H1 (cell line): ENCODE data around the gene ISG15. TPM values are rescaled to one million over a fixed set of nuclear protein-coding genes. Genes with fewer than 3 reads are reported as not detected.

Experiments used
- CTCF ChIA-PET: fragments of 300-600 bp; sonication (Branson Sonifier 250); formaldehyde crosslinking; loops from one replicate; lab custom pipeline; 2021; ENCODE audit not compliant: partially characterized antibody; lab: Charles Lee
- POLR2A ChIA-PET: fragments of 300-600 bp; sonication (Branson Sonifier 250); formaldehyde crosslinking; loops from one replicate; lab custom pipeline; 2021; ENCODE audit warnings: inconsistent platforms; ENCODE audit not compliant: partially characterized antibody; lab: Charles Lee
- DNase-seq, 2 experiments: peaks; one replicate each; pipeline versions ENCODE4 v3.0.0 to v3.0.0-alpha.2; 2010 to 2022; ENCODE audit warnings: low spot score in 2 of 2, low read depth in 1 of 2, mixed read lengths in 1 of 2
- FAIRE-seq: peaks from 2 replicates; lab custom pipeline; 2011; peaks lifted over from hg19 to GRCh38; lab: Jason Lieb, UNC
- H2AFZ ChIP-seq: 2 replicates; pipeline ENCODE4 v1.8.1; 2012; ENCODE audit warnings: low read length, inconsistent platforms
- H2AK5ac ChIP-seq: 2 replicates; pipeline ENCODE4 v1.6.1; 2013; ENCODE audit warnings: low read depth, low read length
- H2BK120ac ChIP-seq: replicated peaks from 2 replicates; pipeline ENCODE3; 2013; ENCODE audit warnings: low read depth, low read length, inconsistent platforms
- H2BK12ac ChIP-seq: 2 replicates; pipeline ENCODE4 v1.6.1; 2013; ENCODE audit warnings: low read depth, low read length
- H2BK15ac ChIP-seq: 2 replicates; pipeline ENCODE4 v1.6.1; 2013; ENCODE audit warnings: low read length
- H2BK20ac ChIP-seq: 2 replicates; pipeline ENCODE4 v1.6.1; 2013; ENCODE audit warnings: low read length
- H2BK5ac ChIP-seq: 2 replicates; pipeline ENCODE4 v1.6.1; 2013; ENCODE audit warnings: low read depth, low read length
- H3K14ac ChIP-seq: 2 replicates; pipeline ENCODE4 v1.6.1; 2013; ENCODE audit warnings: inconsistent platforms; ENCODE audit not compliant: insufficient read length
- H3K18ac ChIP-seq: 2 replicates; pipeline ENCODE4 v1.6.1; 2013; ENCODE audit warnings: low read length; ENCODE audit errors: extremely low read depth
- H3K23ac ChIP-seq: 2 replicates; pipeline ENCODE4 v1.6.1; 2013; ENCODE audit warnings: inconsistent platforms; ENCODE audit not compliant: insufficient read length
- H3K23me2 ChIP-seq: 2 replicates; pipeline ENCODE4 v1.6.1; 2013; ENCODE audit warnings: low read depth, low read length
- H3K27ac ChIP-seq: 2 replicates; pipeline ENCODE4 v1.6.1; 2011; ENCODE audit warnings: low read depth, low read length, inconsistent platforms
- H3K27me3 ChIP-seq, 4 experiments: replicated peaks in 1 of 4; 1 replicate in 1 of 4; 2 replicates in 3 of 4; pipeline versions ENCODE4 v1.6.1 to v1.8.1; 2011 to 2013; ENCODE audit warnings: low read length in 3 of 4, mild to moderate bottlenecking in 3 of 4, inconsistent platforms in 2 of 4, mixed read lengths in 2 of 4, moderate library complexity in 1 of 4; ENCODE audit not compliant: control insufficient read depth in 3 of 4, insufficient read depth in 3 of 4; ENCODE audit errors: extremely low read depth in 1 of 4
- H3K36me3 ChIP-seq, 4 experiments: 2 replicates each; pipeline versions ENCODE4 v1.6.1 to v1.8.1; 2011 to 2013; ENCODE audit warnings: mild to moderate bottlenecking in 4 of 4, low read length in 3 of 4, moderate library complexity in 2 of 4, control low read depth in 1 of 4, inconsistent platforms in 1 of 4; ENCODE audit not compliant: insufficient read depth in 4 of 4, control insufficient read depth in 2 of 4
- H3K4ac ChIP-seq: replicated peaks from 2 replicates; pipeline ENCODE3; 2013; ENCODE audit warnings: low read length, low read depth, mixed read lengths, inconsistent platforms; ENCODE audit not compliant: insufficient read length
- H3K4me1 ChIP-seq, 4 experiments: replicated peaks in 1 of 4; 1 replicate in 1 of 4; 2 replicates in 3 of 4; pipeline versions ENCODE4 v1.6.1 to v1.8.1; 2011 to 2013; ENCODE audit warnings: low read length in 3 of 4, inconsistent platforms in 2 of 4, mixed read lengths in 1 of 4; ENCODE audit not compliant: insufficient read depth in 4 of 4, control insufficient read depth in 3 of 4
- H3K4me2 ChIP-seq, 2 experiments: 2 replicates each; pipeline versions ENCODE4 v1.6.1 to v1.8.1; 2011 to 2013; ENCODE audit warnings: low read depth in 2 of 2, low read length in 2 of 2, control low read depth in 1 of 2, inconsistent platforms in 1 of 2, mild to moderate bottlenecking in 1 of 2; ENCODE audit not compliant: insufficient read depth in 1 of 2
- H3K4me3 ChIP-seq, 4 experiments: fragments of 200-600, 300-600 bp in 1 of 4; sonication (generic), shearing (Covaris generic), sonication (Bioruptor Twin) in 1 of 4; 2 replicates each; pipeline versions ENCODE4 v1.5.1 to v1.8.1; 2011 to 2016; ENCODE audit warnings: low read length in 4 of 4, low read depth in 3 of 4, control low read depth in 2 of 4, inconsistent platforms in 2 of 4, mild to moderate bottlenecking in 2 of 4, mixed read lengths in 1 of 4, moderate library complexity in 1 of 4; ENCODE audit not compliant: insufficient read depth in 2 of 4; ENCODE audit errors: extremely low read depth in 1 of 4
- H3K56ac ChIP-seq: replicated peaks from 2 replicates; pipeline ENCODE3; 2013; ENCODE audit warnings: low read depth, mild to moderate bottlenecking, mixed read lengths, low read length, inconsistent platforms; ENCODE audit not compliant: insufficient read length
- H3K79me1 ChIP-seq: 2 replicates; pipeline ENCODE4 v1.6.1; 2013; ENCODE audit warnings: low read depth, low read length, control low read depth
- H3K79me2 ChIP-seq, 2 experiments: 2 replicates each; pipeline versions ENCODE4 v1.6.1 to v1.8.1; 2012 to 2013; ENCODE audit warnings: low read length in 2 of 2, mild to moderate bottlenecking in 2 of 2, inconsistent platforms in 1 of 2; ENCODE audit not compliant: insufficient read depth in 2 of 2, control insufficient read depth in 1 of 2
- H3K9ac ChIP-seq, 4 experiments: replicated peaks in 1 of 4; 1 replicate in 1 of 4; 2 replicates in 3 of 4; pipeline versions ENCODE4 v1.6.1 to v1.8.1; 2011 to 2013; ENCODE audit warnings: low read depth in 3 of 4, low read length in 3 of 4, control low read depth in 2 of 4, mild to moderate bottlenecking in 2 of 4, moderate library complexity in 2 of 4, inconsistent platforms in 1 of 4; ENCODE audit errors: extremely low read depth in 1 of 4
- H3K9me3 ChIP-seq, 2 experiments: 2 replicates each; pipeline versions ENCODE4 v1.6.1 to v1.8.1; 2012 to 2013; ENCODE audit warnings: mild to moderate bottlenecking in 2 of 2, moderate library complexity in 2 of 2, control low read depth in 1 of 2, inconsistent platforms in 1 of 2, low read depth in 1 of 2, low read length in 1 of 2, mixed read lengths in 1 of 2; ENCODE audit not compliant: insufficient read depth in 2 of 2
- H4K20me1 ChIP-seq, 2 experiments: replicated peaks in 1 of 2; 2 replicates each; pipeline versions ENCODE3 to v1.8.1; 2011 to 2013; ENCODE audit warnings: inconsistent platforms in 2 of 2, low read length in 2 of 2, mild to moderate bottlenecking in 1 of 2; ENCODE audit not compliant: insufficient read depth in 2 of 2, control insufficient read depth in 1 of 2
- H4K5ac ChIP-seq: 2 replicates; pipeline ENCODE4 v1.6.1; 2013; ENCODE audit warnings: low read length, low read depth, mixed read lengths, inconsistent platforms; ENCODE audit not compliant: insufficient read length
- H4K8ac ChIP-seq: 2 replicates; pipeline ENCODE4 v1.8.0; 2013; ENCODE audit warnings: mild to moderate bottlenecking, moderate library complexity, low read length, inconsistent platforms; ENCODE audit not compliant: insufficient read depth; ENCODE audit errors: extremely low read depth
- H4K91ac ChIP-seq: replicated peaks from 2 replicates; pipeline ENCODE3; 2013; ENCODE audit warnings: low read length, mixed read lengths, inconsistent platforms; ENCODE audit not compliant: insufficient read length
- CBX5 ChIP-seq: fragments of 300-800, 300-1000 bp; sonication (generic); IDR thresholded peaks from 2 replicates; pipeline ENCODE4 v1.7.1; 2016; ENCODE audit warnings: antibody characterized with exemption, low read length, low read depth
- CHD1 ChIP-seq: IDR thresholded peaks from 2 replicates; pipeline ENCODE4 v1.6.1; 2012; ENCODE audit warnings: low read depth, low read length, improper control_type of control experiment
- GABPA ChIP-seq: IDR thresholded peaks from 2 replicates; pipeline ENCODE4 v1.6.1; 2011; ENCODE audit warnings: mild to moderate bottlenecking, low read length, moderate library complexity, borderline replicate concordance; ENCODE audit not compliant: insufficient read depth
- KDM1A ChIP-seq: fragments of 200-600, 300-600 bp; sonication (generic); IDR thresholded peaks from 2 replicates; pipeline ENCODE4 v1.7.1; 2016; ENCODE audit warnings: mild to moderate bottlenecking, low read length, borderline replicate concordance
- NRF1 ChIP-seq: IDR thresholded peaks from 2 replicates; pipeline ENCODE4 v1.6.1; 2011; ENCODE audit warnings: mild to moderate bottlenecking, low read depth, low read length, improper control_type of control experiment
- RBBP5 ChIP-seq: IDR thresholded peaks from 2 replicates; pipeline ENCODE4 v1.7.1; 2012; ENCODE audit warnings: low read depth, mild to moderate bottlenecking, inconsistent platforms, low read length, moderate library complexity, borderline replicate concordance
- SAP30 ChIP-seq: fragments of 300-600 bp; sonication (generic); IDR thresholded peaks from 2 replicates; pipeline ENCODE4 v1.7.1; 2012; ENCODE audit warnings: low read length, moderate library complexity, mild to moderate bottlenecking, inconsistent platforms; ENCODE audit not compliant: insufficient read depth, insufficient replicate concordance
- SIRT6 ChIP-seq: IDR thresholded peaks from one replicate; pipeline ENCODE4 v1.7.1; 2012; ENCODE audit warnings: low read length, inconsistent platforms
- SP4 ChIP-seq: IDR thresholded peaks from 2 replicates; pipeline ENCODE4 v1.6.1; 2012; ENCODE audit warnings: low read length, inconsistent platforms
- WGBS, 2 experiments: shearing (Covaris generic) in 1 of 2; methylation state at CpG; one replicate each; pipeline versions ENCODE4 v1.1.6 to v1.1.7; 2013 to 2015; ENCODE audit warnings: low lambda C conversion rate in 2 of 2, mixed read lengths in 2 of 2, inconsistent platforms in 1 of 2, low coverage in 1 of 2, missing lambda C conversion rate in 1 of 2; ENCODE audit not compliant: insufficient replicate concordance in 2 of 2, insufficient coverage in 1 of 2, insufficient read length in 1 of 2; ENCODE audit errors: extremely low coverage in 1 of 2, missing lambda C conversion rate in 1 of 2; 5-methylcytosine and 5-hydroxymethylcytosine counted together
- polyA plus RNA-seq, 7 experiments: library from polyadenylated mRNA; depleted of rRNA in 3 of 7; stranded (reverse) in 5 of 7; unstranded in 2 of 7; fragments of >200 nt in 5 of 7; fragments of 200-250 nt in 2 of 7; gene quantifications; 1 replicate in 5 of 7; 2 replicates in 1 of 7; 4 replicates in 1 of 7; pipeline versions ENCODE4 v1.2.1 to v1.2.3, GENCODE V29; 2011 to 2013; ENCODE audit warnings: missing spikeins in 2 of 7, mixed read lengths in 2 of 7
- total RNA-seq: library from RNA; stranded (reverse); fragmentation: NEBNext Ultra II Directional; extraction: Animal tissue kit (Norgen Biotek cat#: 25700); gene quantifications from 2 replicates; pipeline ENCODE4 v1.2.1, GENCODE V29; 2021
- TF ChIP-seq, protein P1 (sequence below): IDR thresholded peaks from 2 replicates; pipeline ENCODE4 v1.6.1; 2012; ENCODE audit warnings: low read length, inconsistent platforms

Gene ISG15
- total and polyA plus RNA-seq, 2 of the 8 experiments (the other 6 are each of a cell fraction or from before 2014, with no cell fraction given) = 29.3 to 121 TPM

GRCh38 chr1:969260-969855 lies 43.9 kb upstream of the ISG15 start:
- Histone ChIP-seq H3K79me2 (peaks cover 0 to 3% of the 10 kb centered on the region in 2 experiments; a peak in 1 of 4 replicates), H3K4me1 (peaks cover 0 to 13% (median 6%) of the 10 kb centered on the region in 4 experiments; a peak in 5 of 7 replicates), H2BK120ac (no peak overlapping the region), H3K27me3 (peaks cover 11 to 69% (median 54%) of the 10 kb centered on the region in 4 experiments), H3K14ac (no peak overlapping the region), H4K8ac (no peak overlapping the region), H2BK20ac (no peak overlapping the region), H3K9ac (no peak overlapping the region), H2BK12ac (peak overlapping the region; percentile 22; the same call in 1 of the 2 replicates), H4K20me1 (peaks cover 0 to 26% of the 10 kb centered on the region in 2 experiments), H3K23ac (no peak overlapping the region), H3K9me3 (no peaks in the 10 kb centered on the region), H2AK5ac (0 out of 2 replicates have a peak overlapping the region, but pooled peaks have one; percentile 2), H2BK5ac (no peak overlapping the region), H4K5ac (no peak overlapping the region), H3K56ac (no peak overlapping the region), H3K18ac (no peak overlapping the region), H3K27ac (no peak overlapping the region), H3K23me2 (peaks cover 10% of the 10 kb centered on the region; the same call in 1 of the 2 replicates), H3K4ac (no peak overlapping the region), H4K91ac (no peak overlapping the region), H2BK15ac (no peak overlapping the region), H2AFZ (no peak overlapping the region), H3K4me2 (no peak overlapping the region; a peak in 1 of 4 replicates), H3K79me1 (no peaks in the 10 kb centered on the region; the same call in 1 of the 2 replicates), H3K4me3 (no peak overlapping the region), H3K36me3 (peaks cover 0 to 4% (median 1%) of the 10 kb centered on the region in 4 experiments; a peak in 3 of 8 replicates)
- 80% methylated on average over 15 of the region's 15 CpGs; no CpG with 5 or more reads in 1 of the 2 experiments for WGBS, 2 experiments
- DNase-seq (no peak), FAIRE-seq (no peak)
- ChIA-PET POLR2A (no interaction called here), CTCF (interaction anchor here (1.3 to 7.0 kb wide), 3 partner anchors 14 to 65 kb away, joined by 4 to 53 read pairs (median 5); partner anchors contain the start of gene PERM1)
- TF ChIP-seq RBBP5 (no peak), SIRT6 (no peak), KDM1A (no peak; the same call in 1 of the 2 replicates), SAP30 (no peak), SP4 (no peak), GABPA (no peak), NRF1 (no peak), CHD1 (no peak), CBX5 (no peak)
- TF ChIP-seq, protein P1, sequence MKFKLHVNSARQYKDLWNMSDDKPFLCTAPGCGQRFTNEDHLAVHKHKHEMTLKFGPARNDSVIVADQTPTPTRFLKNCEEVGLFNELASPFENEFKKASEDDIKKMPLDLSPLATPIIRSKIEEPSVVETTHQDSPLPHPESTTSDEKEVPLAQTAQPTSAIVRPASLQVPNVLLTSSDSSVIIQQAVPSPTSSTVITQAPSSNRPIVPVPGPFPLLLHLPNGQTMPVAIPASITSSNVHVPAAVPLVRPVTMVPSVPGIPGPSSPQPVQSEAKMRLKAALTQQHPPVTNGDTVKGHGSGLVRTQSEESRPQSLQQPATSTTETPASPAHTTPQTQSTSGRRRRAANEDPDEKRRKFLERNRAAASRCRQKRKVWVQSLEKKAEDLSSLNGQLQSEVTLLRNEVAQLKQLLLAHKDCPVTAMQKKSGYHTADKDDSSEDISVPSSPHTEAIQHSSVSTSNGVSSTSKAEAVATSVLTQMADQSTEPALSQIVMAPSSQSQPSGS = no peak
